ENCODE data around the gene YAP1.

- TF ChIP-seq CTCF (IDR thresholded peaks at IDR 0.05): no peak
- TF ChIP-seq POLR2AphosphoS5 (IDR thresholded peaks at IDR 0.05): no peak
- TF ChIP-seq POLR2A (IDR thresholded peaks at IDR 0.05): no peak
Observed at GRCh38 chr11:102266099-102266498, 155.9 kb downstream of the YAP1 start.
